ENCODE data around the gene ZDHHC15.
"Not testable (repeated sequence)": the region's sequence is repeated elsewhere in the genome, so short reads cannot be mapped to it uniquely, and the experiment has no call there.

Gene ZDHHC15

GRCh38 chrX:75522565-75523431, at the start of gene ZDHHC15:
TSS of gene ZDHHC15 (minus strand) at chrX:75523037. CDS start at chrX:75523024, 13 bp downstream.
- peak; percentile 27 to 49 for DNase-seq (ENCODE audit: low read depth in 2 of 2)

GRCh38 chrX:75560544-75560943, 37.7 kb upstream of the ZDHHC15 start:
- not testable (repeated sequence) for DNase-seq (ENCODE audit: low read depth in 2 of 2)

- no peak for DNase-seq (ENCODE audit: low read depth in 2 of 2)
Measured at GRCh38 chrX:75547783-75548182, 24.9 kb upstream of the ZDHHC15 start.

- DNase-seq (ENCODE audit: low read depth in 2 of 2) = no peak
Measured at GRCh38 chrX:75546724-75547511, 24.1 kb upstream of the ZDHHC15 start.

GRCh38 chrX:75544786-75545185, 21.9 kb upstream of the ZDHHC15 start:
- DNase-seq (ENCODE audit: low read depth in 2 of 2) = no peak

- no peak for DNase-seq (ENCODE audit: low read depth in 2 of 2)
Measured at GRCh38 chrX:75483933-75484332, 38.9 kb downstream of the ZDHHC15 start.

- not testable (repeated sequence) for DNase-seq (ENCODE audit: low read depth in 2 of 2)
Measured at GRCh38 chrX:75461780-75462179, 61.1 kb downstream of the ZDHHC15 start.

- DNase-seq (ENCODE audit: low read depth in 2 of 2) = no peak
Measured at GRCh38 chrX:75421688-75422230, 101.1 kb downstream of the ZDHHC15 start.

GRCh38 chrX:75407153-75407552, 115.7 kb downstream of the ZDHHC15 start:
- DNase-seq (ENCODE audit: low read depth in 2 of 2) = not testable (repeated sequence)

GRCh38 chrX:75390470-75390869, 132.4 kb downstream of the ZDHHC15 start:
- DNase-seq (ENCODE audit: low read depth in 2 of 2) = no peak

- DNase-seq (ENCODE audit: low read depth in 2 of 2) = no peak
Measured at GRCh38 chrX:75369721-75370120, 153.1 kb downstream of the ZDHHC15 start.

- DNase-seq (ENCODE audit: low read depth in 2 of 2) = no peak
Measured at GRCh38 chrX:75366861-75367260, 156.0 kb downstream of the ZDHHC15 start.

GRCh38 chrX:75365243-75365975, 157.4 kb downstream of the ZDHHC15 start:
- DNase-seq (ENCODE audit: low read depth in 2 of 2) = no peak

- no peak for DNase-seq (ENCODE audit: low read depth in 2 of 2)
Measured at GRCh38 chrX:75361788-75362187, 161.0 kb downstream of the ZDHHC15 start.

GRCh38 chrX:75348601-75349000, 174.2 kb downstream of the ZDHHC15 start:
- DNase-seq (ENCODE audit: low read depth in 2 of 2) = not testable (repeated sequence)

- no peak for DNase-seq (ENCODE audit: low read depth in 2 of 2)
Measured at GRCh38 chrX:75337525-75337924, 185.3 kb downstream of the ZDHHC15 start.

- DNase-seq (ENCODE audit: low read depth in 2 of 2) = no peak
Measured at GRCh38 chrX:75335127-75335458, 187.7 kb downstream of the ZDHHC15 start.

GRCh38 chrX:75334407-75335126, 188.3 kb downstream of the ZDHHC15 start:
- DNase-seq (ENCODE audit: low read depth in 2 of 2) = not testable (repeated sequence)

GRCh38 chrX:75327607-75328006, 195.2 kb downstream of the ZDHHC15 start:
- DNase-seq (ENCODE audit: low read depth in 2 of 2) = no peak
